Measurements from ENCODE around the gene SMYD3. TPM values are rescaled to one million over a fixed set of nuclear protein-coding genes. Genes with fewer than 3 reads are reported as not detected.

The SMYD3 gene
- total RNA-seq, 1 experiment from 2014 or later, result 25.5 TPM

- TF ChIP-seq CTCF (conservative IDR thresholded peaks at IDR 0.05), result no peak
- DNase-seq, result no peak
Measured at GRCh38 chr1:246437961-246438360, 69.1 kb downstream of the SMYD3 start.

More at GRCh38 chr1:246437961-246438360, 69.1 kb downstream of the SMYD3 start:
- H3K9ac ChIP-seq (ENCODE audit: extremely low read depth, insufficient read length, low read length), result no peak overlapping the region
- peaks cover 5 to 13% of the 10 kb centered on the region in 2 experiments; a peak in 4 of 5 replicates for H3K9me3 Mint-ChIP-seq
- peaks cover 20 to 39% of the 10 kb centered on the region in 2 experiments for H3K4me1 Mint-ChIP-seq
- H2BK120ac ChIP-seq (ENCODE audit: low read depth, low read length, poor library complexity, severe bottlenecking), result no peak overlapping the region
- no peak overlapping the region for H2BK20ac ChIP-seq (ENCODE audit: low read depth, low read length, poor library complexity, severe bottlenecking)
- H3K79me1 ChIP-seq (ENCODE audit: insufficient read depth, low read depth, low read length, poor library complexity, severe bottlenecking), result no peaks in the 10 kb centered on the region
- no CpG with 5 or more reads among the region's 3 CpGs for WGBS (ENCODE audit: extremely low coverage, insufficient read length, low lambda C conversion rate)
- H3K4ac ChIP-seq (ENCODE audit: low read depth, low read length), result no peak overlapping the region
- no peak overlapping the region for H3K27ac ChIP-seq (ENCODE audit: insufficient read length, low read depth, low read length)
- no peak overlapping the region for H2BK15ac ChIP-seq (ENCODE audit: low read depth, low read length)
- H2BK5ac ChIP-seq (ENCODE audit: insufficient read length, low read length), result no peak overlapping the region
- H3K36me3 Mint-ChIP-seq (ENCODE audit: insufficient read depth in 1 of 3, low read depth in 3 of 3), result peaks cover 0 to 19% (median 11%) of the 10 kb centered on the region in 3 experiments; a peak in 4 of 7 replicates
- H4K91ac ChIP-seq (ENCODE audit: insufficient read length, low read depth, low read length), result no peak overlapping the region
- peaks cover 2% of the 10 kb centered on the region; the same call in 1 of the 2 replicates for H3K4me1 ChIP-seq (ENCODE audit: insufficient read depth, low read length)
- no peak overlapping the region for H3K23ac ChIP-seq (ENCODE audit: insufficient read length, low read depth, low read length)
- H3K4me3 Mint-ChIP-seq, result no peak overlapping the region
- no peak overlapping the region for H3K18ac ChIP-seq (ENCODE audit: insufficient read length, low read depth, low read length)
- no peaks in the 10 kb centered on the region for H3K9me3 ChIP-seq (ENCODE audit: control insufficient read depth, low read depth, low read length)
- H2AFZ ChIP-seq (ENCODE audit: low read length), result no peak overlapping the region
- H3K79me2 ChIP-seq (ENCODE audit: insufficient read depth, low read length), result no peaks in the 10 kb centered on the region
- no peak overlapping the region for H3T11ph ChIP-seq (ENCODE audit: low read length)
- no peaks in the 10 kb centered on the region for H3K27me3 Mint-ChIP-seq (ENCODE audit: low read depth)
- H2AK5ac ChIP-seq (ENCODE audit: insufficient read length, low read length), result no peak overlapping the region
- H3K27ac Mint-ChIP-seq, result no peak overlapping the region
- no peak overlapping the region for H3K14ac ChIP-seq (ENCODE audit: insufficient read depth, low read length)
- H4K20me1 ChIP-seq (ENCODE audit: control insufficient read depth, insufficient read depth, insufficient read length), result no peaks in the 10 kb centered on the region
- H4K5ac ChIP-seq (ENCODE audit: insufficient read length, low read depth, low read length), result no peak overlapping the region
- H3K27me3 ChIP-seq (ENCODE audit: insufficient read depth, low read length), result no peaks in the 10 kb centered on the region
- no peak overlapping the region for H2BK12ac ChIP-seq (ENCODE audit: insufficient read length, low read depth, low read length)
- H3K23me2 ChIP-seq (ENCODE audit: insufficient read length, low read depth, low read length, poor library complexity, severe bottlenecking), result no peaks in the 10 kb centered on the region
- H3K4me2 ChIP-seq (ENCODE audit: insufficient read depth, insufficient read length, low read length), result no peak overlapping the region
- H4K8ac ChIP-seq (replicated peaks; ENCODE audit: insufficient read length, low read depth, low read length), result no peak overlapping the region
- no peak overlapping the region for H3K56ac ChIP-seq (ENCODE audit: insufficient read length, low read depth, low read length)

Data from H9 (cell line).